Measurements from ENCODE around the gene MOB1B. TPM values are rescaled to one million over a fixed set of nuclear protein-coding genes. Genes with fewer than 3 reads are reported as not detected.

Gene MOB1B
- total and polyA plus RNA-seq, 10 of the 15 experiments (the other 5 are each of a cell fraction or from before 2014, with no cell fraction given), result 1.9 to 11.4 (median 6.1) TPM

DNA sequence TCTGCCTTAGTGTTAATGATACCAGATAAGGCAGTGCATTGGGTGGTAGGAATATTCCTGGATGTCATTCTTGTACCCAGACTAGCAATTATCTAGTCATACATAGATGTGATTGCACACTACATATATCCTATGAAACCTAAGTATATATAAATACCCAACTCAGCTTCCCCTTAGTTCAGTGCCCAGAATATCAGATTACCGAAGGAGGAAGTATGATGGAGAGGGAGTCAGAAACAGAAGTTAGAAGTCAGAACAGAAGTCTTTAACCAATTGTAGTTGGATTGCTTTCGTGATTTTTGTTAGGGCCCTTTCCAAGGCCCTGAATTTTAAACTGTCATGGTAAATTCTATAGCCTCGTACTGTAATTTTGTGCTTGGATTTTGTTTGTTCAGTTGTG lies 42.9 kb downstream of the MOB1B start (continued):
- TF ChIP-seq REST (IDR thresholded peaks at IDR 0.05; ENCODE audit: low read depth, low read length), result no peak
- TF ChIP-seq E2F8 (IDR thresholded peaks at IDR 0.05; ENCODE audit: low read depth, partially characterized antibody), result no peak
- no peak for TF ChIP-seq NKRF (conservative IDR thresholded peaks at IDR 0.05)
- peak in 1 of 2 experiments; percentile 17; a peak in 1 of 4 replicates for TF ChIP-seq ETV6 (conservative IDR thresholded peaks at IDR 0.05 in 1 of 2, IDR thresholded peaks at IDR 0.05 in 1 of 2; ENCODE audit: borderline replicate concordance in 1 of 2, low read depth in 1 of 2)
